PC-3 (cell line): ENCODE data around the gene ELAVL4.

ENCODE experiments used
- EZH2 ChIP-seq: fragments of 300-600 bp; sonication (generic); IDR thresholded peaks from one replicate; pipeline ENCODE4 v1.6.1; 2017; ENCODE audit warnings: antibody characterized with exemption, mild to moderate bottlenecking, low read length; ENCODE audit not compliant: unreplicated experiment
- EZH2phosphoT487 ChIP-seq: fragments of 300-600 bp; sonication (generic); IDR thresholded peaks from 2 replicates; pipeline ENCODE4 v1.6.1; 2018; ENCODE audit warnings: mild to moderate bottlenecking, antibody characterized with exemption, low read length, borderline replicate concordance
- TF ChIP-seq, protein P1 (sequence below): fragments of 300-600 bp; sonication (generic); conservative IDR thresholded peaks from 2 replicates; pipeline ENCODE4 v1.5.1; 2017; ENCODE audit warnings: antibody characterized with exemption, low read depth, mild to moderate bottlenecking, low read length

- TF ChIP-seq, protein P1, sequence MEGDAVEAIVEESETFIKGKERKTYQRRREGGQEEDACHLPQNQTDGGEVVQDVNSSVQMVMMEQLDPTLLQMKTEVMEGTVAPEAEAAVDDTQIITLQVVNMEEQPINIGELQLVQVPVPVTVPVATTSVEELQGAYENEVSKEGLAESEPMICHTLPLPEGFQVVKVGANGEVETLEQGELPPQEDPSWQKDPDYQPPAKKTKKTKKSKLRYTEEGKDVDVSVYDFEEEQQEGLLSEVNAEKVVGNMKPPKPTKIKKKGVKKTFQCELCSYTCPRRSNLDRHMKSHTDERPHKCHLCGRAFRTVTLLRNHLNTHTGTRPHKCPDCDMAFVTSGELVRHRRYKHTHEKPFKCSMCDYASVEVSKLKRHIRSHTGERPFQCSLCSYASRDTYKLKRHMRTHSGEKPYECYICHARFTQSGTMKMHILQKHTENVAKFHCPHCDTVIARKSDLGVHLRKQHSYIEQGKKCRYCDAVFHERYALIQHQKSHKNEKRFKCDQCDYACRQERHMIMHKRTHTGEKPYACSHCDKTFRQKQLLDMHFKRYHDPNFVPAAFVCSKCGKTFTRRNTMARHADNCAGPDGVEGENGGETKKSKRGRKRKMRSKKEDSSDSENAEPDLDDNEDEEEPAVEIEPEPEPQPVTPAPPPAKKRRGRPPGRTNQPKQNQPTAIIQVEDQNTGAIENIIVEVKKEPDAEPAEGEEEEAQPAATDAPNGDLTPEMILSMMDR, result no peak
- TF ChIP-seq EZH2 (no peak), EZH2phosphoT487 (no peak)
These were observed 87.4 kb downstream of the ELAVL4 start for GRCh38 chr1:50196081-50196480.
